Endothelial cell of umbilical vein (primary cell): ENCODE measurements around the gene WDR48. TPM values are rescaled to one million over a fixed set of nuclear protein-coding genes. Genes with fewer than 3 reads are reported as not detected.
A peak's percentile ranks its signal among the peaks of the same experiment; 100 is the strongest.

Source experiments
- BruUV-seq: library from RNA; stranded (reverse); fragments of 400-500 nt; replicated peaks from 2 replicates; lab custom pipeline; 2021; lab: Mats Ljungman, UMichigan
- CTCF ChIA-PET: fragments of 300-600, 350-600 bp; sonication (Branson Sonifier 250); formaldehyde crosslinking; loops from one replicate; lab custom pipeline; 2021; ENCODE audit warnings: antibody characterized with exemption, inconsistent platforms; lab: Charles Lee
- POLR2A ChIA-PET: fragments of 300-600, 350-600 bp; sonication (Branson Sonifier 250); formaldehyde crosslinking; loops from one replicate; lab custom pipeline; 2021; ENCODE audit warnings: antibody characterized with exemption, inconsistent platforms; lab: Charles Lee
- DNase-seq: peaks from one replicate; pipeline ENCODE4 v3.0.0-alpha.2; 2011; ENCODE audit warnings: low read depth, low spot score
- FAIRE-seq: peaks from 2 replicates; lab custom pipeline; 2011; peaks lifted over from hg19 to GRCh38; lab: Jason Lieb, UNC
- H2AFZ ChIP-seq: 2 replicates; pipeline ENCODE4 v1.6.0; 2012; ENCODE audit warnings: low read depth, low read length, control low read depth, inconsistent platforms
- H3K27ac ChIP-seq: 2 replicates; pipeline ENCODE4 v1.5.1; 2011; ENCODE audit warnings: low read depth, mild to moderate bottlenecking, control low read depth, low read length, moderate library complexity; ENCODE audit not compliant: insufficient read depth
- H3K27me3 ChIP-seq, 2 experiments: 2 replicates each; pipeline versions ENCODE4 v1.6.0 to v1.6.1; 2011; ENCODE audit warnings: low read length in 2 of 2, mixed read lengths in 1 of 2; ENCODE audit not compliant: control insufficient read depth in 2 of 2, insufficient read depth in 2 of 2
- H3K36me3 ChIP-seq, 2 experiments: 2 replicates in 1 of 2; 3 replicates in 1 of 2; pipeline ENCODE4 v1.5.1; 2011; ENCODE audit warnings: low read length in 2 of 2, mild to moderate bottlenecking in 1 of 2, moderate library complexity in 1 of 2; ENCODE audit not compliant: control insufficient read depth in 2 of 2, insufficient read depth in 2 of 2; ENCODE audit errors: extremely low read depth in 1 of 2
- H3K4me1 ChIP-seq: 3 replicates; pipeline ENCODE4 v1.5.1; 2011; ENCODE audit warnings: mild to moderate bottlenecking, low read length; ENCODE audit not compliant: control insufficient read depth, insufficient read depth; ENCODE audit errors: extremely low read depth
- H3K4me2 ChIP-seq: 2 replicates; pipeline ENCODE4 v1.6.1; 2011; ENCODE audit warnings: low read length, control low read depth, mixed read lengths; ENCODE audit not compliant: insufficient read depth
- H3K4me3 ChIP-seq, 3 experiments: fragments of 200-600 bp in 1 of 3; sonication (generic), shearing (Covaris generic) in 1 of 3; replicated peaks in 1 of 3; 2 replicates each; pipeline ENCODE4 v1.5.1; 2011 to 2016; ENCODE audit warnings: control low read depth in 3 of 3, low read length in 3 of 3, mild to moderate bottlenecking in 2 of 3, inconsistent platforms in 1 of 3, low read depth in 1 of 3, moderate library complexity in 1 of 3; ENCODE audit not compliant: insufficient read depth in 1 of 3
- H3K79me2 ChIP-seq: 2 replicates; pipeline ENCODE4 v1.6.0; 2012; ENCODE audit warnings: low read length, inconsistent platforms; ENCODE audit not compliant: control insufficient read depth, insufficient read depth
- H3K9ac ChIP-seq: replicated peaks from 2 replicates; pipeline ENCODE3; 2011; ENCODE audit warnings: low read length, control low read depth; ENCODE audit not compliant: insufficient read depth; ENCODE audit errors: extremely low read depth
- H3K9me1 ChIP-seq: replicated peaks from 3 replicates; pipeline ENCODE4 v1.6.0; 2011; ENCODE audit warnings: mild to moderate bottlenecking, low read length; ENCODE audit not compliant: control insufficient read depth, insufficient read depth; ENCODE audit errors: extremely low read depth
- H3K9me3 ChIP-seq: replicated peaks from 2 replicates; pipeline ENCODE4 v1.5.1; 2012; ENCODE audit warnings: low read length, inconsistent platforms; ENCODE audit not compliant: control insufficient read depth, insufficient read depth
- H4K20me1 ChIP-seq: replicated peaks from 2 replicates; pipeline ENCODE3; 2011; ENCODE audit warnings: mild to moderate bottlenecking, low read length; ENCODE audit not compliant: control insufficient read depth, insufficient read depth; ENCODE audit errors: extremely low read depth
- JUN ChIP-seq: IDR thresholded peaks from 2 replicates; pipeline ENCODE4 v1.6.1; 2011; ENCODE audit warnings: borderline replicate concordance, low read depth; ENCODE audit not compliant: insufficient read length, insufficient read depth
- MYC ChIP-seq: IDR thresholded peaks from one replicate; pipeline ENCODE4 v1.6.1; 2011; ENCODE audit warnings: mild to moderate bottlenecking, low read depth, low read length
- POLR2A ChIP-seq: IDR thresholded peaks from 2 replicates; pipeline ENCODE4 v1.6.1; 2012; ENCODE audit warnings: low read depth, mild to moderate bottlenecking, control low read depth, low read length
- POLR2AphosphoS5 ChIP-seq: IDR thresholded peaks from 2 replicates; pipeline ENCODE4 v1.6.1; 2012; ENCODE audit warnings: low read depth, mild to moderate bottlenecking, control low read depth, low read length, moderate library complexity; ENCODE audit not compliant: insufficient read depth
- dilution Hi-C: fragments of 300-500 bp; cut with MboI; formaldehyde crosslinking; loops from one replicate; pipeline ENCODE4 v1.15.0; 2019; ENCODE audit warnings: low sequenced_read_pairs; ENCODE audit not compliant: extremely low pct_ligation_motif_present
- intact Hi-C: fragments of 100-400 bp; cut with micrococcal nuclease; formaldehyde crosslinking; loops from one replicate; pipeline ENCODE4 v1.10.0; 2022
- polyA plus RNA-seq, 4 experiments: library from polyadenylated mRNA; depleted of rRNA in 3 of 4; stranded (reverse) in 3 of 4; unstranded in 1 of 4; fragments of >200 nt; gene quantifications; 2 replicates each; pipeline versions ENCODE4 v1.2.1 to v1.2.3, GENCODE V29; 2011 to 2012; ENCODE audit warnings: missing spikeins in 1 of 4
- total RNA-seq: library from RNA; stranded (reverse); gene quantifications from 2 replicates; pipeline ENCODE4 v1.2.3, GENCODE V29; 2021
- TF ChIP-seq, protein P1 (sequence below): IDR thresholded peaks from 2 replicates; pipeline ENCODE4 v1.6.1; 2011; ENCODE audit not compliant: insufficient read depth, insufficient read length
- TF ChIP-seq, protein P2 (sequence below), 2 donors: IDR thresholded peaks; 1 replicate in 1 of 2; 2 replicates in 1 of 2; pipeline ENCODE4 v1.5.1; 2011; ENCODE audit warnings: low read length in 2 of 2, mild to moderate bottlenecking in 2 of 2, moderate library complexity in 2 of 2, control low read depth in 1 of 2, inconsistent platforms in 1 of 2, low read depth in 1 of 2; ENCODE audit not compliant: insufficient read depth in 1 of 2; ENCODE audit errors: extremely low read depth in 1 of 2

The WDR48 gene
- total and polyA plus RNA-seq, 2 donors (not counting 3 experiments of a cell fraction or from before 2014, with no cell fraction given): 13.7 to 25.3 TPM

DNA sequence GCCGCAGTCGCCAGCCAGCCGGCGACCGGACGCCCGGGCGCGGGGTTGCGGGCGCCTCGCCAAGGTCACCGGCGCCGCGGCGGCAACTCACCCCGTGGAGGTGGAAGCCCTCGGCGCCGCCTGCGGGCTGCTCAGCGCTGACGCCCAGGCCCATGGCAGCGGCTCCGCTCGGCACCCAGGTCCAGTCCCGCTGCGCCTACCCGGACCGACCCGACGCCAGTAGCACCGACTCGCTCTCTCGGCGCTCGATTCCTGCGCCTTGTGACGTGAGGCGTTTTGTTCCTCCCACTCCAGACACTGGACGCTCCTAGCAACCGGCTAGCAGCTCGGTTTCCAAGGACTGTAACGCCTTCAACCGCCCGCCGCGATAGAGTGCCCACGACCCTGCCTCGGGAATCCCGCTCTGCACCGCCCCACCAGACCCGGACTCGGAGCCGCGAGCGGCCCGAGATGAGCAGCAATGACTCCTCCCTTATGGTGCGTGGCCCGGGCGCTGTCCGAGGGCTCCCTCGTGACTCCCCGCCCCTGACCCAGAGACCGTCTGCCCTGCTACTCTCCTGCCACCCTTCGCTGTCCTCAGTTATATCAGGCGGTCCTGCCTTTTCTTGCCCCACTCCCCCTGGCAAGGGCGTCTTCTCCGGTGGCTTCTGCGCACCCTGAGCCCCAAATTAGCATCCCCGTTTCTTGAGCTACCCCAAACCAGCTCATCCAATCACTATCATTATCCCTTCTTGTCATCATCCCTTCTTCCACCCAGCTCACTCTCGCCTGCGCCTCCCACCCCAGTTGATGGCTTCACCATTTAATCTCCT, 55.8 kb downstream of the WDR48 start, which contains the start of the genes GORASP1 and TTC21A:
Gene GORASP1 (minus strand): TSS at position 240 of the 812 bp plus-strand sequence. CDS start 86 bp downstream, at position 154.
Gene TTC21A (plus strand): TSS at position 293 of the 812 bp plus-strand sequence. CDS start 158 bp downstream, at position 451.
- intact Hi-C loops (loop anchor here (1.0 to 2.0 kb wide), 5 partner anchors 18 to 275 kb away; partner anchors contain the start of gene SLC25A38), dilution Hi-C loops (loop anchor here (5.0 kb wide), 1 partner anchor 85 kb away; the partner anchor contains the start of gene XIRP1)
- Histone ChIP-seq H3K27ac (peak within 1 kb of the TSS; percentile 75), H2AFZ (peak within 1 kb of the TSS; percentile 21), H4K20me1 (no peaks in the 10 kb centered on the region), H3K9me3 (no peaks in the 10 kb centered on the region), H3K79me2 (peaks cover 39% of the 10 kb centered on the region), H3K4me3 (peak within 1 kb of the TSS; percentile 69 to 84 (median 78)), H3K36me3 (no peaks in the 10 kb centered on the region), H3K9me1 (no peaks in the 10 kb centered on the region), H3K27me3 (no peaks in the 10 kb centered on the region), H3K4me1 (peaks cover 18% of the 10 kb centered on the region), H3K4me2 (peak within 1 kb of the TSS; percentile 66), H3K9ac (peak within 1 kb of the TSS; percentile 87)
- peak; percentile 67 for TF ChIP-seq POLR2A
- TF ChIP-seq, protein P1, sequence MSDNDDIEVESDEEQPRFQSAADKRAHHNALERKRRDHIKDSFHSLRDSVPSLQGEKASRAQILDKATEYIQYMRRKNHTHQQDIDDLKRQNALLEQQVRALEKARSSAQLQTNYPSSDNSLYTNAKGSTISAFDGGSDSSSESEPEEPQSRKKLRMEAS: no peak
- TF ChIP-seq, protein P2, sequence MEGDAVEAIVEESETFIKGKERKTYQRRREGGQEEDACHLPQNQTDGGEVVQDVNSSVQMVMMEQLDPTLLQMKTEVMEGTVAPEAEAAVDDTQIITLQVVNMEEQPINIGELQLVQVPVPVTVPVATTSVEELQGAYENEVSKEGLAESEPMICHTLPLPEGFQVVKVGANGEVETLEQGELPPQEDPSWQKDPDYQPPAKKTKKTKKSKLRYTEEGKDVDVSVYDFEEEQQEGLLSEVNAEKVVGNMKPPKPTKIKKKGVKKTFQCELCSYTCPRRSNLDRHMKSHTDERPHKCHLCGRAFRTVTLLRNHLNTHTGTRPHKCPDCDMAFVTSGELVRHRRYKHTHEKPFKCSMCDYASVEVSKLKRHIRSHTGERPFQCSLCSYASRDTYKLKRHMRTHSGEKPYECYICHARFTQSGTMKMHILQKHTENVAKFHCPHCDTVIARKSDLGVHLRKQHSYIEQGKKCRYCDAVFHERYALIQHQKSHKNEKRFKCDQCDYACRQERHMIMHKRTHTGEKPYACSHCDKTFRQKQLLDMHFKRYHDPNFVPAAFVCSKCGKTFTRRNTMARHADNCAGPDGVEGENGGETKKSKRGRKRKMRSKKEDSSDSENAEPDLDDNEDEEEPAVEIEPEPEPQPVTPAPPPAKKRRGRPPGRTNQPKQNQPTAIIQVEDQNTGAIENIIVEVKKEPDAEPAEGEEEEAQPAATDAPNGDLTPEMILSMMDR (IDR thresholded peaks at IDR 0.05; ENCODE audit: extremely low read depth in 1 of 2, insufficient read depth in 1 of 2, low read depth in 1 of 2, low read length in 2 of 2): no peak
- TF ChIP-seq JUN: no peak
- peak; percentile 80 for TF ChIP-seq POLR2AphosphoS5
- TF ChIP-seq MYC: no peak
- DNase-seq (peak; percentile 86), FAIRE-seq (peak; percentile 86)
- ChIA-PET CTCF (interaction anchor here (0.8 to 3.2 kb wide), 9 partner anchors 11 to 185 kb away, joined by 3 to 24 read pairs (median 5); no protein-coding TSS in a partner anchor), POLR2A (interaction anchor here (1.4 kb wide), 1 partner anchor 70 kb away, joined by 5 read pairs; no protein-coding TSS in a partner anchor)
- BruUV-seq: no TSS peak
